Kidney epithelial cell (primary cell): ENCODE data around the gene TSPOAP1. TPM values are rescaled to one million over a fixed set of nuclear protein-coding genes. Genes with fewer than 3 reads are reported as not detected.

Experiments used
- DNase-seq: peaks from one replicate; pipeline ENCODE4 v3.0.0-alpha.2; 2010; ENCODE audit warnings: low read depth
- H3K27me3 ChIP-seq: 2 replicates; pipeline ENCODE4 v1.6.0; 2011; ENCODE audit warnings: low read length; ENCODE audit not compliant: control insufficient read depth, insufficient read depth
- H3K36me3 ChIP-seq: 2 replicates; pipeline ENCODE4 v1.5.1; 2011; ENCODE audit warnings: low read length; ENCODE audit not compliant: control insufficient read depth, insufficient read depth
- H3K4me3 ChIP-seq: 2 replicates; pipeline ENCODE4 v1.5.1; 2011; ENCODE audit warnings: low read depth, mild to moderate bottlenecking, control low read depth, low read length
- CTCF ChIP-seq: IDR thresholded peaks from 2 replicates; pipeline ENCODE4 v1.5.1; 2011; ENCODE audit warnings: mild to moderate bottlenecking, moderate library complexity, low read length, control low read depth, inconsistent platforms; ENCODE audit not compliant: insufficient read depth, poor library complexity, severe bottlenecking
- total RNA-seq: library from RNA; depleted of rRNA; stranded (reverse); fragments of >200 nt; gene quantifications from 2 replicates; pipeline ENCODE4 v1.2.3, GENCODE V29; 2015

TSPOAP1 gene
- total RNA-seq, 1 donor from 2014 or later, result 9.4 TPM

- peaks cover 33% of the 10 kb centered on the region for H3K27me3 ChIP-seq
- H3K4me3 ChIP-seq, result no peak overlapping the region
- TF ChIP-seq CTCF, result no peak
- no peaks in the 10 kb centered on the region for H3K36me3 ChIP-seq
- DNase-seq, result no peak
These were observed 52.2 kb downstream of the TSPOAP1 start for GRCh38 chr17:58276423-58276822.

GRCh38 chr17:58275417-58275816, 53.2 kb downstream of the TSPOAP1 start:
- Histone ChIP-seq H3K27me3 (peaks cover 33% of the 10 kb centered on the region), H3K36me3 (no peaks in the 10 kb centered on the region), H3K4me3 (no peak overlapping the region)
- DNase-seq, result no peak
- no peak for TF ChIP-seq CTCF

- no peaks in the 10 kb centered on the region for H3K36me3 ChIP-seq
- DNase-seq, result no peak
- peaks cover 14% of the 10 kb centered on the region for H3K27me3 ChIP-seq
- TF ChIP-seq CTCF, result no peak
- H3K4me3 ChIP-seq, result no peak overlapping the region
These were observed 55.0 kb downstream of the TSPOAP1 start for GRCh38 chr17:58273453-58274104.

GRCh38 chr17:58272367-58273280, 56.0 kb downstream of the TSPOAP1 start:
- DNase-seq, result no peak
- Histone ChIP-seq H3K36me3 (no peaks in the 10 kb centered on the region), H3K4me3 (no peak overlapping the region), H3K27me3 (peaks cover 5% of the 10 kb centered on the region)
- no peak for TF ChIP-seq CTCF

GRCh38 chr17:58271216-58271931, 57.2 kb downstream of the TSPOAP1 start:
- no peak for DNase-seq
- no peak for TF ChIP-seq CTCF
- H3K4me3 ChIP-seq, result no peak overlapping the region
- no peaks in the 10 kb centered on the region for H3K36me3 ChIP-seq
- peaks cover 2% of the 10 kb centered on the region for H3K27me3 ChIP-seq
